GM20000 (cell line): ENCODE data around the gene CLGN.

Experiments used
- DNase-seq: peaks from one replicate; pipeline ENCODE4 v3.0.0; 2012; ENCODE audit warnings: low spot score
- CTCF ChIP-seq: IDR thresholded peaks from 2 replicates; pipeline ENCODE4 v1.5.1; 2012; ENCODE audit warnings: mild to moderate bottlenecking, control low read depth; ENCODE audit errors: extremely low read depth, missing control alignments

The CLGN gene

GRCh38 chr4:140359562-140360427 is 67.7 kb downstream of the CLGN start:
- TF ChIP-seq CTCF, result peak; percentile 72
- DNase-seq, result peak; percentile 56

DNA sequence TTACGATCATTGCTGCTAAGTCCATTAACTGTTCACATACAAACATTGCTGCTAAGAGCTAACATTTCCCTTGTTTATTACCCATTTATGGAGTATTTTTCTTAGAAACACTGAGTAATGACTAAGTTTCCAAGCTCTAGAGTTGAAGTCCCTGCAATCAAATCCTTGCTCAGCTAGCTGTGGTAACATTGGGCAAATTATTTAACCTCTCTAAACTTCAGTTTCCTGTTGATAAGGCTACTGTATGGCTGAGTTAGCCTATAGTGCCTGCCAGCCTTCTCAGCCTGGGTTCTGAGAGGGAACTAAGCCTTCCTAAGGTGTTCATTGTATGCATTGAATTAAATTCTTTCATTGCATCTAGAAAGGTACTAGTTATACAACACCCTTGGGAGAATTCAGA is 69.2 kb downstream of the CLGN start:
- no peak for TF ChIP-seq CTCF
- no peak for DNase-seq

- no peak for DNase-seq
- TF ChIP-seq CTCF, result no peak
These were observed 69.6 kb downstream of the CLGN start for GRCh38 chr4:140357868-140358267.

GRCh38 chr4:140355288-140355687 is 72.2 kb downstream of the CLGN start:
- no peak for DNase-seq
- TF ChIP-seq CTCF, result no peak

GRCh38 chr4:140353786-140354185 is 73.7 kb downstream of the CLGN start:
- no peak for DNase-seq
- no peak for TF ChIP-seq CTCF

DNA sequence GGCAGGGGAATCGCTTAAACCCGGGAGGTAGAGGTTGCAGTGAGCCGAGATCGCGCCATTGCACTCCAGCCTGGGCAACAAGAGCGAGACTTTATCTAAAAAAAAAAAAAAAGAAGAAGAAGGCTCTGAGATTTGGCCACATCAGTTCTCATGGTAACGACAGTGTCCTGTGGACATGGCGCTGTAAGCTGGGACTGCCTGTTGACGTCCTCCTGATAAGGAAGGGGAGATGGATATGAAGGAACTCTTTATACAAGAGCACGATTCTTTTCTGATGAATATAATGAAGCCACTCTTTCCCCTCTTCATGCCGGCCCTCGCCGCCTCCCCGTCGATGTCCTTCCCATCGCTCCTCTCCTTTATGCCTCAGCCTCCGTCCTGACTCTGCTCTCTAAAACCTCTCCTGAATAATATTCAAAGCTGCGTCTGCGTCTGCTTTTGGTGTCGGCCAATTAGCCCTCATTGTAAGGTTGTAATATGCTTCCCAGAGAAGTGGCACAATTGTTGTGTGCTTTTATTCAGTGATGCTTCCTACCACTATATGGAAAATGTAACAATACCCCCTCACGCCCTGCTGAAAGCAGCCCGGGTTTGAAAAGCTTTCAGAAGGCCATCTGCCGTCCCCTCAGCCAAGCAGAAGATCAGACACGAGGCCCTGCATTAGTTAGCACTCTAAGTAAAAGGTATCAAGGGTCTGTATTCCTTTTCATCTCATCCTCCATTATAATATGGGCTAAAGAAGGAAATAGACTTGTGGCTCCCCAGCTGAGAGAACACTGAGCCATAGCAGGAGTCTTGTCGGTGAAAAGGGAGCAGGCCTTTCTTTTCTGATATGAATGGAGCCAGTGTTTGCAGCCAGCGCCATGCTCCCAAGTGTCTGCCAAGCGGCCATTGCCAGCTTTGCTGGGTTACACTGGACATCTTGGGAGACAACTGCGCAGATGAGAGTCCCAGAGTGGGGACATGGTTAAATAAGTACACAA is 76.1 kb downstream of the CLGN start:
- TF ChIP-seq CTCF, result no peak

DNA sequence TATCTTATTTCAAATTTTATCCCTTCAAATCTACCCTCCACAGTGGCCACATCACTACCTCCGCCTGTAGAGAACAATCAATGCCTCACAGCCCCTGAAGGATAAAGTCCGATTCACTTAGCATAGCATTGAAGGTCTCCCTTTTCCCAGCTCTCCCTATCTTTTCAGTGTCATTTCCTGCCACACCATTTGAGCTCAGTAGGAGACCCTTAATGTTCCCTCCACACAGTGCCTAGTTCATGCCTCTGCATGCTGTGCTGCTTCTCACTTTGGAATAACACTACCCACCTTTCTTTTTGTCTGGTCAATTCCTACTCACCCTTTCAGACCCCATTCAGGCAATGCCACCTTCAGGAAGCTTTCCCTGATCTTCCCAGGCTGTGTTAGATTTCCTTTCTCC is 77.6 kb downstream of the CLGN start:
- no peak for DNase-seq
- no peak for TF ChIP-seq CTCF

More for the DNA sequence above, 76.1 kb downstream of the CLGN start:
- DNase-seq, result no peak
